OCI-LY7 (cell line): ENCODE measurements around the gene HELZ. TPM values are rescaled to one million over a fixed set of nuclear protein-coding genes. Genes with fewer than 3 reads are reported as not detected.

ENCODE experiments used
- BruUV-seq: library from RNA; stranded (reverse); fragments of 400-500 nt; replicated peaks from 2 replicates; lab custom pipeline; 2021; lab: Mats Ljungman, UMichigan
- CTCF ChIA-PET: fragments of 300-600 bp; sonication (Branson Sonifier 250); formaldehyde crosslinking; loops from one replicate; lab custom pipeline; 2022; ENCODE audit warnings: antibody characterized with exemption; ENCODE audit not compliant: unreplicated experiment; lab: Charles Lee
- POLR2A ChIA-PET: fragments of 300-600 bp; sonication (Branson Sonifier 250); formaldehyde crosslinking; loops from one replicate; lab custom pipeline; 2022; ENCODE audit warnings: antibody characterized with exemption; lab: Charles Lee
- DNase-seq: peaks from one replicate; pipeline ENCODE4 v3.0.0-alpha.2; 2015; ENCODE audit warnings: low spot score
- H2AFZ ChIP-seq: fragments of 200-600 bp; sonication (generic), shearing (Covaris generic); 2 replicates; pipeline ENCODE4 v1.6.1; 2014; ENCODE audit warnings: mild to moderate bottlenecking, antibody characterized with exemption, low read length, moderate library complexity
- H3K27ac ChIP-seq: fragments of 200-600 bp; sonication (generic); 2 replicates; pipeline ENCODE4 v1.5.1; 2014; ENCODE audit warnings: mixed run types, low read depth, mild to moderate bottlenecking, moderate library complexity, low read length, inconsistent platforms; ENCODE audit not compliant: poor library complexity, severe bottlenecking
- H3K36me3 ChIP-seq: fragments of 200-600 bp; sonication (generic); 2 replicates; pipeline ENCODE4 v1.6.1; 2014; ENCODE audit warnings: mild to moderate bottlenecking, antibody characterized with exemption, low read length, moderate library complexity, mixed read lengths; ENCODE audit not compliant: insufficient read depth
- H3K4me1 ChIP-seq: fragments of 200-600 bp; sonication (generic); 2 replicates; pipeline ENCODE4 v1.5.1; 2014; ENCODE audit warnings: mild to moderate bottlenecking, low read length; ENCODE audit not compliant: insufficient read depth, poor library complexity, severe bottlenecking
- H3K4me2 ChIP-seq: fragments of 200-600 bp; sonication (generic); 2 replicates; pipeline ENCODE4 v1.6.1; 2014; ENCODE audit warnings: mild to moderate bottlenecking, low read length
- H3K4me3 ChIP-seq: fragments of 200-600 bp; sonication (generic); 2 replicates; pipeline ENCODE4 v1.5.1; 2014; ENCODE audit warnings: mild to moderate bottlenecking, low read depth, low read length; ENCODE audit not compliant: poor library complexity, severe bottlenecking
- H3K79me2 ChIP-seq: fragments of 200-600 bp; sonication (generic); 2 replicates; pipeline ENCODE4 v1.6.1; 2016; ENCODE audit warnings: low read depth, mild to moderate bottlenecking, low read length, moderate library complexity, mixed read lengths; ENCODE audit not compliant: insufficient read depth
- H3K9me2 ChIP-seq: fragments of 200-600 bp; sonication (generic); 2 replicates; pipeline ENCODE4 v1.6.1; 2016; ENCODE audit warnings: mild to moderate bottlenecking, low read length, mixed read lengths; ENCODE audit not compliant: insufficient read depth
- H3K9me3 ChIP-seq: fragments of 200-600 bp; sonication (generic); 2 replicates; pipeline ENCODE4 v1.6.1; 2014; ENCODE audit warnings: mild to moderate bottlenecking, mixed run types, low read length, mixed read lengths
- H4K20me1 ChIP-seq: fragments of 200-600 bp; sonication (generic); 2 replicates; pipeline ENCODE4 v1.6.1; 2014; ENCODE audit warnings: mild to moderate bottlenecking, antibody characterized with exemption, low read length, moderate library complexity, mixed read lengths; ENCODE audit not compliant: insufficient read depth
- CTCF ChIP-seq: fragments of 200-600 bp; sonication (generic); conservative IDR thresholded peaks from 2 replicates; pipeline ENCODE4 v1.5.1; 2014; ENCODE audit warnings: mild to moderate bottlenecking, antibody characterized with exemption, low read length, moderate library complexity, mixed read lengths
- EZH2phosphoT487 ChIP-seq: fragments of 200-600 bp; sonication (generic); IDR thresholded peaks from 2 replicates; pipeline ENCODE4 v1.6.1; 2018; ENCODE audit warnings: low read depth, borderline replicate concordance, mild to moderate bottlenecking, mixed run types, antibody characterized with exemption, low read length, moderate library complexity, mixed read lengths
- intact Hi-C: fragments of 100-400 bp; cut with micrococcal nuclease; formaldehyde crosslinking; loops from one replicate; pipeline ENCODE4 v1.10.0; 2022; ENCODE audit not compliant: unreplicated experiment
- total RNA-seq, 2 experiments: library from RNA; depleted of rRNA in 1 of 2; stranded (reverse); fragments of >200 nt in 1 of 2; shearing (Covaris generic) in 1 of 2; gene quantifications; 2 replicates each; pipeline ENCODE4 v1.2.3, GENCODE V29; 2014 to 2022

The HELZ gene
- total RNA-seq, 2 experiments from 2014 or later: 33.9 to 58.9 TPM

GRCh38 chr17:67178555-67178954 lies 66.4 kb downstream of the HELZ start:
- no peaks in the 10 kb centered on the region; the same call in 1 of the 2 replicates for H3K79me2 ChIP-seq
- CTCF ChIA-PET: no interaction called here
- TF ChIP-seq EZH2phosphoT487 (no peak), CTCF (no peak)
- H3K9me2 ChIP-seq: no peaks in the 10 kb centered on the region
- POLR2A ChIA-PET: interaction anchor here (0.5 to 1.2 kb wide), 2 partner anchors 20 to 37 kb away, joined by 3 read pairs; no protein-coding TSS in a partner anchor
- H3K27ac ChIP-seq: no peak overlapping the region
- no peaks in the 10 kb centered on the region for H3K9me3 ChIP-seq
- no TSS peak for BruUV-seq
- no peak overlapping the region for H3K4me3 ChIP-seq
- H3K36me3 ChIP-seq: peaks cover 39% of the 10 kb centered on the region
- intact Hi-C loops: no loop called here
- no peak overlapping the region for H3K4me2 ChIP-seq
- no peak overlapping the region for H2AFZ ChIP-seq
- no peaks in the 10 kb centered on the region for H3K4me1 ChIP-seq
- H4K20me1 ChIP-seq: peaks cover 3% of the 10 kb centered on the region
- no peak for DNase-seq

DNA sequence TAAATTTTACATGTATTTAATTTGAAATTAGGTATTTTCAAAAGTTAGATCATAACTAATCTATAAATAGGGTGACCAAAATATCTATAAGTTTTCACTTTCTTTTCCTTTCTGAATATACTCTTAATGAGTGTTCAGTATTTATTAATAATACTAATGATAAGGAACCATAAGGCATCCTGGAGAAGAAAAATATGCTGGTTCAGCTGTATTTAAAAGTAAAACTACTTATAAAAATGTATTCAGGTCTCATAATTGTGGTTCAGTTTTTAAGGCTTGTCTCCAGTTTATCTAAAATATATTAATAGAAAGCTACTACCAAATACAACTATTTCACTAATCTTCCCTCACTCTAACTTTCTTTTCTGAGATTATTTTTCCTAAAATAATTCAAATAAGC lies 67.3 kb downstream of the HELZ start:
- H3K9me3 ChIP-seq: no peaks in the 10 kb centered on the region
- H4K20me1 ChIP-seq: no peaks in the 10 kb centered on the region
- H3K9me2 ChIP-seq: no peaks in the 10 kb centered on the region
- no peaks in the 10 kb centered on the region; the same call in 1 of the 2 replicates for H3K79me2 ChIP-seq
- no peak overlapping the region for H3K4me3 ChIP-seq
- no peak overlapping the region for H3K4me2 ChIP-seq
- BruUV-seq: no TSS peak
- H3K4me1 ChIP-seq: no peaks in the 10 kb centered on the region
- no peak for TF ChIP-seq EZH2phosphoT487
- no peak for TF ChIP-seq CTCF
- ChIA-PET POLR2A (interaction anchor here (0.6 to 1.2 kb wide), 5 partner anchors 10 to 1297 kb away, joined by 3 to 5 read pairs (median 3); no protein-coding TSS in a partner anchor), CTCF (no interaction called here)
- no peak overlapping the region for H2AFZ ChIP-seq
- no peak overlapping the region for H3K27ac ChIP-seq
- DNase-seq: no peak
- H3K36me3 ChIP-seq: peaks cover 44% of the 10 kb centered on the region
- intact Hi-C loops: no loop called here

DNA sequence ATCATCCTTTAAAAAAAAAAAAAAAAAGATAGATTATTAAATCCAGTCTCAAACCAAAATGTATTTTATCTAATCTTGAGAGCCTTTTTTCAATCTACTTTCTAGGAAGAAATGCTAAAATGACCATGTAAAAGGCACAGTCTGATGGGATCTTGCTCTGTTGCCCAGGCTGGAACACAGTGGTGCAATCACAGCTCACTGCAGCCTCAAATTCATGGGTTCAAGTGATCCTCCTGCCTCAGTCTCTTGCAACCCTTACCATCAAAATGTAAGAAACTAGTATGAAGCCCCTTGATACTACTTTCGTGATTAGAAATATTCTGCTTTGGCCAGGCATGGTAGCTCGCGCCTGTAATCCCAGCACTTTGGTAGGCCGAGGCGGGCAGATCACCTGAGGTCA lies 70.8 kb downstream of the HELZ start:
- H3K36me3 ChIP-seq: peaks cover 56% of the 10 kb centered on the region
- H3K9me3 ChIP-seq: no peaks in the 10 kb centered on the region
- CTCF ChIA-PET: no interaction called here
- BruUV-seq: no TSS peak
- H3K27ac ChIP-seq: no peak overlapping the region
- intact Hi-C loops: no loop called here
- POLR2A ChIA-PET: no interaction called here
- no peak overlapping the region for H2AFZ ChIP-seq
- H3K4me1 ChIP-seq: peaks cover 8% of the 10 kb centered on the region
- no peak for TF ChIP-seq EZH2phosphoT487
- no peak for TF ChIP-seq CTCF
- no peaks in the 10 kb centered on the region for H3K79me2 ChIP-seq
- H3K4me3 ChIP-seq: no peak overlapping the region
- H3K4me2 ChIP-seq: no peak overlapping the region
- H3K9me2 ChIP-seq: no peaks in the 10 kb centered on the region
- DNase-seq: no peak
- H4K20me1 ChIP-seq: no peaks in the 10 kb centered on the region
